Measurements from ENCODE around the gene PISD. TPM values are rescaled to one million over a fixed set of nuclear protein-coding genes. Genes with fewer than 3 reads are reported as not detected.
"Not testable (repeated sequence)": the region's sequence is repeated elsewhere in the genome, so short reads cannot be mapped to it uniquely, and the experiment has no call there.

The PISD gene
- total RNA-seq, 1 donor from 2014 or later = 18.1 TPM

- Histone ChIP-seq H3K27me3 (no peaks in the 10 kb centered on the region), H3K79me2 (ENCODE audit: low read depth) (peaks cover 44% of the 10 kb centered on the region), H2AFZ (replicated peaks) (peak overlapping the region; percentile 91), H3F3A (ENCODE audit: low read depth) (peaks cover 3% of the 10 kb centered on the region), H3K9ac (no peak overlapping the region), H3K36me3 (no peaks in the 10 kb centered on the region), H3K27ac (no peak overlapping the region), H3K4me1 (no peaks in the 10 kb centered on the region), H3K4me2 (peak overlapping the region; percentile 91), H3K4me3 (peak overlapping the region; percentile 78), H4K20me1 (ENCODE audit: low read depth) (peaks cover 8% of the 10 kb centered on the region), H3K9me3 (ENCODE audit: low read depth) (no peaks in the 10 kb centered on the region)
- Mint-ChIP-seq H3K9me3 (no peaks in the 10 kb centered on the region), H3K27ac (peak overlapping the region; percentile 97), H3K4me1 (peaks cover 19% of the 10 kb centered on the region), H3K36me3 (no peaks in the 10 kb centered on the region), H3K4me3 (peak overlapping the region; percentile 100), H3K27me3 (ENCODE audit: insufficient read depth, low read depth) (peaks cover 4% of the 10 kb centered on the region)
- DNase-seq (ENCODE audit: low spot score) = no peak
- TF ChIP-seq EZH2 (IDR thresholded peaks at IDR 0.05) (no peak), EZH2phosphoT487 (IDR thresholded peaks at IDR 0.05) (no peak)
- TF ChIP-seq, protein P1, sequence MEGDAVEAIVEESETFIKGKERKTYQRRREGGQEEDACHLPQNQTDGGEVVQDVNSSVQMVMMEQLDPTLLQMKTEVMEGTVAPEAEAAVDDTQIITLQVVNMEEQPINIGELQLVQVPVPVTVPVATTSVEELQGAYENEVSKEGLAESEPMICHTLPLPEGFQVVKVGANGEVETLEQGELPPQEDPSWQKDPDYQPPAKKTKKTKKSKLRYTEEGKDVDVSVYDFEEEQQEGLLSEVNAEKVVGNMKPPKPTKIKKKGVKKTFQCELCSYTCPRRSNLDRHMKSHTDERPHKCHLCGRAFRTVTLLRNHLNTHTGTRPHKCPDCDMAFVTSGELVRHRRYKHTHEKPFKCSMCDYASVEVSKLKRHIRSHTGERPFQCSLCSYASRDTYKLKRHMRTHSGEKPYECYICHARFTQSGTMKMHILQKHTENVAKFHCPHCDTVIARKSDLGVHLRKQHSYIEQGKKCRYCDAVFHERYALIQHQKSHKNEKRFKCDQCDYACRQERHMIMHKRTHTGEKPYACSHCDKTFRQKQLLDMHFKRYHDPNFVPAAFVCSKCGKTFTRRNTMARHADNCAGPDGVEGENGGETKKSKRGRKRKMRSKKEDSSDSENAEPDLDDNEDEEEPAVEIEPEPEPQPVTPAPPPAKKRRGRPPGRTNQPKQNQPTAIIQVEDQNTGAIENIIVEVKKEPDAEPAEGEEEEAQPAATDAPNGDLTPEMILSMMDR (IDR thresholded peaks at IDR 0.05) = no peak
Measured at GRCh38 chr22:31662668-31663037, 638 bp upstream of the PISD start.

DNA sequence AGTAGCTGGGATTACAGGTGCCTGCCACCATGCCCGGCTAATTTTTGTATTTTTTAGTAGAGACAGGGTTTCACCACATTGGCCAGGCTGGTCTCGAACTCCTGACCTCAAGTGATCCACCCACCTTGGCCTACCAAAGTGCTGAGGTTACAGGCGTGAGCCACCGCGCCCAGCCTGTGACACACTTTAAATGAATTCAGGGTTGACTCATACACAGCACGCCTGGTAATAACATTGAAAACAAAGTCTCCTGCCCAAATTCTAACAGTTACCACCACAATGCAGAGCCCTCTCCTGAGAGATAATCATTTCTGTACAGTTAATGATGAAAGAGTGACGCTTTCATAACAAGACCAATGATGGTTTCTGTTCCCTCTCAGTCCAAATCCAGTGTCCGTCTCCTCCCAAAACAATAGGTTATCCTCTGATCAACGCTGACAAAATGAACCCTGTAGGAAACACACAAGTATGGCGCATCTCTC lies 1.1 kb downstream of the PISD start:
- Mint-ChIP-seq H3K4me3 (peak overlapping the region; percentile 100), H3K4me1 (peaks cover 19% of the 10 kb centered on the region)
- Histone ChIP-seq H3K4me2 (peak overlapping the region; percentile 91), H3K9ac (peak overlapping the region; percentile 69), H3K79me2 (ENCODE audit: low read depth) (peaks cover 61% of the 10 kb centered on the region), H3K4me3 (peak overlapping the region; percentile 78)
- not testable (repeated sequence) for H3K4me1 ChIP-seq; H3K9me3 Mint-ChIP-seq; H2AFZ ChIP-seq (replicated peaks); H3K36me3 ChIP-seq; H4K20me1 ChIP-seq (ENCODE audit: low read depth); H3K9me3 ChIP-seq (ENCODE audit: low read depth); H3F3A ChIP-seq (ENCODE audit: low read depth); H3K27me3 ChIP-seq; H3K27ac ChIP-seq; H3K27ac Mint-ChIP-seq; H3K36me3 Mint-ChIP-seq; H3K27me3 Mint-ChIP-seq (ENCODE audit: insufficient read depth, low read depth); DNase-seq (ENCODE audit: low spot score)

DNA sequence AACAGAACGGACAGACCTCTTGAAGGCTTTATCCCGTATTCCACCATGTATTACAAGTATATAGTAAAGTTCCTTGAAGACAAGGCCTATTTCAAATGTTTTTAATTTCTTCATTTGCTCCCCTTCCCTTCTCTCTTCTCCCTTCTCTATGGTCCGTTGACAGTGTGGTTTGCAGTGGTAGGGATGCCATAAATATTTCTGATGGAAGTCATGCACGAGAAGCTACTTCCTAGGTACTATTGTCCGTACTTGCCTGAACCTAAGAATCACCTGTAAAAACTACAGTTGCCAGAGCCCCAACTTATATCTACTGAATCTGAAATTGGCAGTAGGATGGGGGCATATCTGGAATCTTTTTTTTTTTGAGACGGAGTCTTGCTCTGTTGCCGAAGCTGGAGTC lies 2.8 kb downstream of the PISD start:
- Mint-ChIP-seq H3K36me3 (no peaks in the 10 kb centered on the region), H3K4me1 (peaks cover 19% of the 10 kb centered on the region), H3K9me3 (no peaks in the 10 kb centered on the region), H3K27me3 (ENCODE audit: insufficient read depth, low read depth) (peaks cover 5% of the 10 kb centered on the region), H3K27ac (no peak overlapping the region), H3K4me3 (no peak overlapping the region)
- no peak for DNase-seq (ENCODE audit: low spot score)
- Histone ChIP-seq H3K9ac (no peak overlapping the region), H4K20me1 (ENCODE audit: low read depth) (peaks cover 12% of the 10 kb centered on the region), H3K9me3 (ENCODE audit: low read depth) (no peaks in the 10 kb centered on the region), H3K27me3 (no peaks in the 10 kb centered on the region), H3K4me3 (no peak overlapping the region), H3K27ac (no peak overlapping the region), H2AFZ (replicated peaks) (no peak overlapping the region), H3K4me2 (no peak overlapping the region), H3K79me2 (ENCODE audit: low read depth) (peaks cover 78% of the 10 kb centered on the region), H3K36me3 (no peaks in the 10 kb centered on the region), H3K4me1 (no peaks in the 10 kb centered on the region), H3F3A (ENCODE audit: low read depth) (peaks cover 3% of the 10 kb centered on the region)
- TF ChIP-seq, protein P1 (IDR thresholded peaks at IDR 0.05) = no peak
- no peak for TF ChIP-seq EZH2 (IDR thresholded peaks at IDR 0.05)
- TF ChIP-seq EZH2phosphoT487 (IDR thresholded peaks at IDR 0.05) = no peak

GRCh38 chr22:31654408-31654807 lies 7.6 kb downstream of the PISD start:
- no peak overlapping the region for H2AFZ ChIP-seq (replicated peaks)
- DNase-seq (ENCODE audit: low spot score) = no peak
- no peak overlapping the region for H3K4me3 ChIP-seq
- H3F3A ChIP-seq (ENCODE audit: low read depth) = no peaks in the 10 kb centered on the region
- H3K36me3 Mint-ChIP-seq = no peaks in the 10 kb centered on the region
- no peaks in the 10 kb centered on the region for H3K4me1 Mint-ChIP-seq
- H3K27me3 Mint-ChIP-seq (ENCODE audit: insufficient read depth, low read depth) = peaks cover 3% of the 10 kb centered on the region
- H3K79me2 ChIP-seq (ENCODE audit: low read depth) = peaks cover 96% of the 10 kb centered on the region
- peaks cover 33% of the 10 kb centered on the region for H4K20me1 ChIP-seq (ENCODE audit: low read depth)
- TF ChIP-seq EZH2 (IDR thresholded peaks at IDR 0.05) (no peak), EZH2phosphoT487 (IDR thresholded peaks at IDR 0.05) (no peak)
- TF ChIP-seq, protein P1 (IDR thresholded peaks at IDR 0.05) = no peak
- no peak overlapping the region for H3K27ac Mint-ChIP-seq
- no peak overlapping the region for H3K27ac ChIP-seq
- no peaks in the 10 kb centered on the region for H3K4me1 ChIP-seq
- no peaks in the 10 kb centered on the region for H3K9me3 ChIP-seq (ENCODE audit: low read depth)
- no peaks in the 10 kb centered on the region for H3K9me3 Mint-ChIP-seq
- H3K4me2 ChIP-seq = no peak overlapping the region
- no peak overlapping the region for H3K4me3 Mint-ChIP-seq
- H3K27me3 ChIP-seq = no peaks in the 10 kb centered on the region
- no peaks in the 10 kb centered on the region for H3K36me3 ChIP-seq
- H3K9ac ChIP-seq = no peak overlapping the region

Data from neural progenitor cell (in vitro differentiated cells).